NCI-H146 treated with DMSO at 0.1 percent for 48 hours (cell line): ENCODE data around the gene TMOD3.
"Not testable (repeated sequence)": the region's sequence is repeated elsewhere in the genome, so short reads cannot be mapped to it uniquely, and the experiment has no call there.

Experiments
- DNase-seq: peaks from one replicate; lab custom pipeline; 2025; ENCODE audit not compliant: unreplicated experiment; lab: John Stamatoyannopoulos, UW

Gene TMOD3

GRCh38 chr15:51829376-51830275, at the start of gene TMOD3:
Gene TMOD3 (plus strand): TSS chr15:51829653. CDS start chr15:51862885, 33,232 bp downstream.
- peak; percentile 51 for DNase-seq

DNA sequence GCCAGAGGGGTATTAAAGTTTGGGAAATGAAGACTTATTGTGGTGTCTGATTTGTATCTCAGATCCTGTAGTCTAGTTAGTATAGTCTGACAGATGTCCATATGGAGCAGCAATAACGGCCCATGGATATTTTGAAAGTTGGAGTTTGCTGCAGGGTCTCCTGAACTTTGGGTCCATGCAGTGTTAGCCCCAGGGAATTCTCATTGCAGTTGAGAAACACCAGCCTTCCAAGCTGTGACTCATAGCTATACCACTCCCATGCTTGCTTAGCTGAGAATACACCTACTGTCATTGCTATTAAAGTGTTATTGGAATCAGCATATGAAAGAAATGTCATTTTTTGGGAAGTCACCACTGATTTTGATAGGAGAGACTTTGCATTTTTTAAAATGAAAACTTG, 48.8 kb upstream of the TMOD3 start:
- DNase-seq: no peak

- no peak for DNase-seq
Observed at GRCh38 chr15:51781506-51781905, 47.9 kb upstream of the TMOD3 start.

GRCh38 chr15:51782357-51782896, 47.0 kb upstream of the TMOD3 start:
- DNase-seq: no peak

- DNase-seq: no peak
Observed at GRCh38 chr15:51783967-51784366, 45.5 kb upstream of the TMOD3 start.

DNA sequence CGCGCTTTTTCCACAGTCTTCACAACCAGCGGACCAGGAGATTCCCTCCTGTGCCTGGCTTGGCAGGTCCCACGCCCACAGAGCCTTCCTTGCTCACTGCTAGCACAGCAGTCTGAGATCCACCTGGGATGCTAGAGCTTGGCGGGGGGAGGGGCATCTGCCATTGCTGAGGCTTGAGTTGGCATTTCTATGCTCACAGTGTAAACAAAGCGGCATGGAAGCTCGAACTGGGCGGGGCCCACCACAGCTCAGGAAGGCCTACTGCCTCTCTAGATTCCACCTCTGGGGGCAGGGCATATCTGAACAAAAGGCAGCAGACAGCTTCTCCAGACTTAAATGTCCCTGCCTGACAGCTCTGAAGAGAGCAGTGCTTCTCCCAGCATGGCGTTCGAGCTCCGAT, 42.3 kb upstream of the TMOD3 start:
- DNase-seq: not testable (repeated sequence)

- DNase-seq: not testable (repeated sequence)
Observed at GRCh38 chr15:51792474-51792873, 37.0 kb upstream of the TMOD3 start.

GRCh38 chr15:51793521-51794305, 35.7 kb upstream of the TMOD3 start:
- DNase-seq: no peak

DNA sequence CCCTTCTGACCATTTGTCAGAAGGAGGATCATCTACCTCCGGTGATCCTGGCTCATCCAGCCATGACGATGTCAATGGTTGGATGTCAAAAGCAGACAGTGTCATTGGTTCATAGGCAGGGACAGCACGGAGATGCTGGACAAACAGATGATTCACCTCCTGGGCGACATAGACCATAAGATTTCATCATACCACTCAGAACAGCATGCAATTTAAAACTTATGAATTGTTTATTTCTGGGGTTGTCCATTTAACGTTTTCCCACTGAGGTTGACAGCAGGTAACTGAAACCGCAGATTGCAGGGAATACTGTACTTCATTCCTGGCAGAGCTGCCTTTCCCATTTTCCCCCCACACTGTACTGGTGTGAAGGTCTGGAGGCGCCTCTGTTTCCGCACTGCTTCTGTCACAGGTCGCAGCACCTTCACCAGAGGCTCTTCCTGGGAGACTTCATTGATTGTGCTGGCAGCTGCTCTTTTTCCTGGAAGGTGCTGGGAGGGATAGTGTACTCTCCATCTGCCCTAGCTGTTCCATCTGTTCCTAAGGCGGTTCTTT, 32.5 kb upstream of the TMOD3 start:
- no peak for DNase-seq

DNA sequence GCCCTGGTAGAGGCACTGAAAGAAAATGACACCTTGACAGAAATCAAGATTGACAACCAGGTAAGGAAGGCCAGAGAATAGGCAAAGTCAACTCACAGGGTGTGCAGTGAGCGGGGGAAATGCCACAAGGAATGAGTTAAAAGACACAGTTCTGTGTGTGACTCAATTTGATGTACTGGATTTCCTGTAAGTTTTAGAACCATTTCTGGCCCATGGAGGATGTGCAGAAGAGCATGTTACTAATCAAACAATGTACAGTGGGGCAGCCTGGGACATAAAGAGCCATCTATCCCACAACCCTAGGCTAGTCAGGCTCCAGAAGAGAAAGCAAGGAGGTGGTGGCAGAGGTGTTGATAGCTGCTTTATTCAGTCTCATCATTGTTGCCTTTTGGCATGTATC, 31.2 kb upstream of the TMOD3 start:
- DNase-seq: no peak

GRCh38 chr15:51799282-51800252, 29.9 kb upstream of the TMOD3 start:
- DNase-seq: no peak

- DNase-seq: no peak
Observed at GRCh38 chr15:51801391-51801835, 28.0 kb upstream of the TMOD3 start.

DNA sequence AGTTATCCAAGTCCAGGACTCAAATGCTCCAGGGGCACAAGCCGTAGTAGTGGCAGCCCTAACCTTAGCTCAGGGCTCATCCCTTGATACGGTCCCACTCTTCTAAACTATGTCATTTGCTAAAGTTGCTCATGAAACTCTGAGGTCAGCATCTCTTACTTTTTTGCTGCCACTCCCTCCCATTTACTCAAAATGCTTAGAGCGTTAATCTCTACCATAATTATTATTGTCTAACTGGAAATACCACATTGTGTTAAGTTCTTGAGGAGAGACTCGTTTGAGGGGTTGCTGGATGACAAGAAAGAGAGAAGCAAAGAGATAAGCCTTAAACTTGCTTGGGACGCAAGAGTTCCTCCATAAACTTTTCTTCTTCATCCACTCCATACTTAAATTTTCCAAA, 26.9 kb upstream of the TMOD3 start:
- DNase-seq: no peak

- no peak for DNase-seq
Observed at GRCh38 chr15:51803965-51804364, 25.5 kb upstream of the TMOD3 start.

GRCh38 chr15:51806123-51806522, 23.3 kb upstream of the TMOD3 start:
- no peak for DNase-seq

- no peak for DNase-seq
Observed at GRCh38 chr15:51809457-51809856, 20.0 kb upstream of the TMOD3 start.

DNA sequence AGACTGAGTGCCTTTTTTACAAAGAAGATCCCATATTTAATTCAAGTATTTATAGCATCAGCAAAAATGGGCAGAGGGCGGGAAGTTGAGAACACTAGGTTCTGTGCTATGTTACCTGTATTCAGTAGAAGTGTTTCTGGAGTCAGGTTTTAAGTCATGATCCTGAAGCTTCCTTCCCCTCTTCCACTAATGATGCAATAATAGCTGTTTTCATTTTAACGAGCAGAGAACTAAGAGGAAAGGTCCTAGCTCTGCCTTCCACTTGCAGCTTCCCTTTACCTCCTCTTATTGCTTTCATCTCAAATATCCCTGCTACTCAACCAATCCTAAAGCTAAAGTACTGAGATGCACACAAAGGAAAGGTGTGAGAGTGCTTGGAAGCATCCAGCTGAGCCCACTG, 16.9 kb upstream of the TMOD3 start:
- DNase-seq: no peak

DNA sequence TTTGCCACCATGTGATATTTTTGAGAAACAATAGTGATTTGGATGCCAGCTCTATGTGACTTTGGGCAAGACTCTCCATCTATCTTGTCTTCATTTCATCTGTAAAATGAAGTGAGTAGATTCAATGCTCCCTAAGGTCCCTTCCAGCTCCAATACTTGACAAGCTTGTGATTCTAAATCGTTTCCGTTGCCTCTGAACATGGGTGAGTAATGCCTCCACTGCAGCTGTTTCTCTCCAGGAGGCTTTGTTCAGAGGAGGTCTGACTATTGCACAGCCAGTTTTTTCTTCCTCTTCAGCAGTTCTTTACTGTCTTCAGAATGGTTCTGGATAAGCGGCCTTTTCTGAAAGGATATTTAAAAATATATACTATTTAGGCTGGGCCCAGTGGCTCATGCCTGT, 14.8 kb upstream of the TMOD3 start:
- no peak for DNase-seq

GRCh38 chr15:51816611-51817010, 12.8 kb upstream of the TMOD3 start:
- DNase-seq: no peak

- no peak for DNase-seq
Observed at GRCh38 chr15:51818150-51818549, 11.3 kb upstream of the TMOD3 start.
